WTC11 (cell line): ENCODE measurements around the gene ABCB6. TPM values are rescaled to one million over a fixed set of nuclear protein-coding genes. Genes with fewer than 3 reads are reported as not detected.

ENCODE experiments used
- ATAC-seq: fragments of 200-7000 bp; cut with Tn5 transposase; 2 replicates; pipeline ENCODE4 v1.10.0; 2021; ENCODE audit warnings: mild to moderate bottlenecking, moderate library complexity
- CTCF ChIA-PET: fragments of 300-600 bp; sonication (Branson Sonifier 250); formaldehyde crosslinking; loops from one replicate; lab custom pipeline; 2021; ENCODE audit warnings: antibody characterized with exemption; lab: Charles Lee
- POLR2A ChIA-PET: fragments of 350-600 bp; sonication (Branson Sonifier 250); formaldehyde crosslinking; loops from one replicate; lab custom pipeline; 2021; ENCODE audit warnings: antibody characterized with exemption; lab: Charles Lee
- DNase-seq: peaks from one replicate; pipeline ENCODE4 v3.0.0; 2021; ENCODE audit warnings: low spot score
- H3K27ac Mint-ChIP-seq: 2 replicates; pipeline ENCODE4 v1.8.0; 2021; ENCODE audit warnings: mixed read lengths
- H3K27me3 Mint-ChIP-seq: 2 replicates; pipeline ENCODE4 v1.8.0; 2021; ENCODE audit warnings: low read depth, mild to moderate bottlenecking, moderate library complexity, mixed read lengths
- H3K36me3 Mint-ChIP-seq: 2 replicates; pipeline ENCODE4 v1.8.0; 2021; ENCODE audit warnings: mixed read lengths
- H3K4me1 Mint-ChIP-seq: 2 replicates; pipeline ENCODE4 v1.8.0; 2022; ENCODE audit warnings: mixed read lengths
- H3K4me3 Mint-ChIP-seq: 2 replicates; pipeline ENCODE4 v1.8.0; 2021; ENCODE audit warnings: mild to moderate bottlenecking, moderate library complexity, mixed read lengths
- H3K9me3 Mint-ChIP-seq: 2 replicates; pipeline ENCODE4 v1.8.0; 2021; ENCODE audit warnings: mixed read lengths
- ATF3 ChIP-seq: sonication (generic); formaldehyde crosslinking; conservative IDR thresholded peaks from 2 replicates; pipeline ENCODE4 v1.8.1; 2022; ENCODE audit warnings: mild to moderate bottlenecking, missing genetic modification reagents
- ATF6 ChIP-seq: sonication (generic); formaldehyde crosslinking; IDR thresholded peaks from 2 replicates; pipeline ENCODE4 v1.8.1; 2023; ENCODE audit warnings: mild to moderate bottlenecking, missing genetic modification reagents
- CBFB ChIP-seq: sonication (generic); formaldehyde crosslinking; IDR thresholded peaks from 2 replicates; pipeline ENCODE4 v1.8.1; 2022; ENCODE audit warnings: mild to moderate bottlenecking, low read depth, missing genetic modification reagents
- CREB1 ChIP-seq: sonication (generic); formaldehyde crosslinking; IDR thresholded peaks from 2 replicates; pipeline ENCODE4 v1.8.0; 2023; ENCODE audit warnings: mild to moderate bottlenecking, missing genetic modification reagents
- E2F4 ChIP-seq: sonication (generic); formaldehyde crosslinking; IDR thresholded peaks from 2 replicates; pipeline ENCODE4 v1.8.1; 2022; ENCODE audit warnings: low read depth, mild to moderate bottlenecking, moderate library complexity, missing genetic modification reagents, borderline replicate concordance
- ELF4 ChIP-seq: sonication (generic); formaldehyde crosslinking; IDR thresholded peaks from 2 replicates; pipeline ENCODE4 v1.8.1; 2022; ENCODE audit warnings: low read depth, mild to moderate bottlenecking, moderate library complexity, missing genetic modification reagents
- ERG ChIP-seq: fragments of 250-450 bp; sonication (Bioruptor Pico); IDR thresholded peaks from 2 replicates; pipeline ENCODE4 v1.8.0; 2021; ENCODE audit warnings: mild to moderate bottlenecking
- FOXJ3 ChIP-seq: sonication (generic); formaldehyde crosslinking; IDR thresholded peaks from 2 replicates; pipeline ENCODE4 v1.9.0; 2021; ENCODE audit warnings: missing genetic modification reagents, mild to moderate bottlenecking, borderline replicate concordance
- FOXP1 ChIP-seq: sonication (generic); formaldehyde crosslinking; IDR thresholded peaks from 2 replicates; pipeline ENCODE4 v1.8.0; 2022; ENCODE audit warnings: missing genetic modification reagents, mild to moderate bottlenecking, moderate library complexity, borderline replicate concordance
- GRHL2 ChIP-seq: fragments of 250-450 bp; sonication (Bioruptor Pico); IDR thresholded peaks from 2 replicates; pipeline ENCODE4 v1.8.0; 2022; ENCODE audit warnings: mild to moderate bottlenecking, moderate library complexity; ENCODE audit not compliant: insufficient replicate concordance, severe bottlenecking
- GTF2I ChIP-seq: fragments of 250-450 bp; sonication (Bioruptor Pico); conservative IDR thresholded peaks from 2 replicates; pipeline ENCODE4 v1.4.0; 2021; ENCODE audit warnings: mild to moderate bottlenecking
- HMGA2 ChIP-seq: fragments of 250-450 bp; sonication (Bioruptor Pico); IDR thresholded peaks from 2 replicates; pipeline ENCODE4 v1.4.0; 2021; ENCODE audit warnings: mild to moderate bottlenecking, moderate library complexity
- IRF1 ChIP-seq: sonication (generic); formaldehyde crosslinking; IDR thresholded peaks from 2 replicates; pipeline ENCODE4 v1.8.0; 2023; ENCODE audit warnings: missing genetic modification reagents
- KAT7 ChIP-seq: sonication (generic); formaldehyde crosslinking; IDR thresholded peaks from 2 replicates; pipeline ENCODE4 v1.8.1; 2023; ENCODE audit warnings: missing genetic modification reagents, mild to moderate bottlenecking, borderline replicate concordance
- NR3C1 ChIP-seq: sonication (generic); formaldehyde crosslinking; conservative IDR thresholded peaks from 2 replicates; pipeline ENCODE4 v1.8.1; 2023; ENCODE audit warnings: low read depth, mild to moderate bottlenecking, missing genetic modification reagents
- PREB ChIP-seq: sonication (generic); formaldehyde crosslinking; IDR thresholded peaks from 2 replicates; pipeline ENCODE4 v1.8.1; 2022; ENCODE audit warnings: mild to moderate bottlenecking, missing genetic modification reagents, moderate library complexity, borderline replicate concordance
- SMAD4 ChIP-seq: sonication (generic); formaldehyde crosslinking; IDR thresholded peaks from 2 replicates; pipeline ENCODE4 v1.8.0; 2022; ENCODE audit warnings: mild to moderate bottlenecking, missing genetic modification reagents
- ZBTB21 ChIP-seq: sonication (generic); formaldehyde crosslinking; IDR thresholded peaks from 2 replicates; pipeline ENCODE4 v1.8.1; 2023; ENCODE audit warnings: mild to moderate bottlenecking, missing genetic modification reagents, borderline replicate concordance
- ZBTB43 ChIP-seq: sonication (generic); formaldehyde crosslinking; IDR thresholded peaks from 2 replicates; pipeline ENCODE4 v1.8.1; 2023; ENCODE audit warnings: mild to moderate bottlenecking, missing genetic modification reagents
- ZNF121 ChIP-seq: sonication (generic); formaldehyde crosslinking; IDR thresholded peaks from 2 replicates; pipeline ENCODE4 v1.8.0; 2023; ENCODE audit warnings: missing genetic modification reagents
- ZNF138 ChIP-seq: sonication (generic); formaldehyde crosslinking; conservative IDR thresholded peaks from 2 replicates; pipeline ENCODE4 v1.8.1; 2022; ENCODE audit warnings: mild to moderate bottlenecking, moderate library complexity, missing genetic modification reagents
- ZNF317 ChIP-seq: sonication (generic); formaldehyde crosslinking; IDR thresholded peaks from 2 replicates; pipeline ENCODE4 v1.8.1; 2023; ENCODE audit warnings: low read depth, mild to moderate bottlenecking, moderate library complexity, missing genetic modification reagents, borderline replicate concordance
- total RNA-seq: library from RNA; stranded (reverse); gene quantifications from 3 replicates; pipeline ENCODE4 v1.2.3, GENCODE V29; 2021
- TF ChIP-seq, protein P1 (sequence below): sonication (generic); formaldehyde crosslinking; IDR thresholded peaks from 2 replicates; pipeline ENCODE4 v1.8.0; 2022; ENCODE audit warnings: mild to moderate bottlenecking, missing genetic modification reagents
- TF ChIP-seq, protein P2 (sequence below): fragments of 250-450 bp; sonication (Bioruptor Pico); IDR thresholded peaks from 2 replicates; pipeline ENCODE4 v2.1.2; 2022; ENCODE audit warnings: mild to moderate bottlenecking, moderate library complexity

The ABCB6 gene
- total RNA-seq, 1 experiment from 2014 or later: 44.8 TPM

- TF ChIP-seq CREB1 (CRISPR knock-in tag) (no peak), GTF2I (CRISPR knock-in tag) (no peak), CBFB (CRISPR knock-in tag) (no peak), NR3C1 (CRISPR knock-in tag) (no peak), KAT7 (CRISPR knock-in tag) (no peak)
Measured at GRCh38 chr2:219248845-219249202, 30.1 kb upstream of the ABCB6 start (continued).

GRCh38 chr2:219247678-219248642, 29.2 kb upstream of the ABCB6 start:
- H3K36me3 Mint-ChIP-seq: peaks cover 19% of the 10 kb centered on the region; the same call in 1 of the 2 replicates
- H3K4me1 Mint-ChIP-seq: peaks cover 34% of the 10 kb centered on the region
- ATAC-seq: no peak
- POLR2A ChIA-PET: interaction anchor here (0.6 to 2.3 kb wide), 4 partner anchors 29 to 295 kb away, joined by 3 to 11 read pairs (median 6); partner anchors contain the start of gene ABCB6
- no peak overlapping the region for H3K27ac Mint-ChIP-seq
- H3K4me3 Mint-ChIP-seq: no peak overlapping the region
- peaks cover 18% of the 10 kb centered on the region for H3K27me3 Mint-ChIP-seq
- H3K9me3 Mint-ChIP-seq: no peaks in the 10 kb centered on the region
- no peak for DNase-seq
- CTCF ChIA-PET: interaction anchor here (1.2 to 3.0 kb wide), 6 partner anchors 14 to 76 kb away, joined by 3 to 25 read pairs (median 5); partner anchors contain the start of genes ANKZF1, ATG9A and DNAJB2
- TF ChIP-seq HMGA2 (CRISPR knock-in tag) (no peak), SMAD4 (CRISPR knock-in tag) (no peak), ZBTB43 (CRISPR knock-in tag) (no peak), E2F4 (CRISPR knock-in tag) (no peak), ZNF121 (CRISPR knock-in tag) (no peak), ELF4 (CRISPR knock-in tag) (no peak), FOXP1 (CRISPR knock-in tag) (no peak), PREB (CRISPR knock-in tag) (no peak), GRHL2 (CRISPR knock-in tag) (no peak), ATF3 (no peak), ZNF317 (no peak), IRF1 (CRISPR knock-in tag) (no peak), FOXJ3 (no peak), ZBTB21 (CRISPR knock-in tag) (no peak), ZNF138 (CRISPR knock-in tag) (no peak), ATF6 (CRISPR knock-in tag) (no peak), ERG (CRISPR knock-in tag) (no peak)
- TF ChIP-seq, protein P1, sequence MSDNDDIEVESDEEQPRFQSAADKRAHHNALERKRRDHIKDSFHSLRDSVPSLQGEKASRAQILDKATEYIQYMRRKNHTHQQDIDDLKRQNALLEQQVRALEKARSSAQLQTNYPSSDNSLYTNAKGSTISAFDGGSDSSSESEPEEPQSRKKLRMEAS (CRISPR knock-in tag): no peak
- TF ChIP-seq, protein P2, sequence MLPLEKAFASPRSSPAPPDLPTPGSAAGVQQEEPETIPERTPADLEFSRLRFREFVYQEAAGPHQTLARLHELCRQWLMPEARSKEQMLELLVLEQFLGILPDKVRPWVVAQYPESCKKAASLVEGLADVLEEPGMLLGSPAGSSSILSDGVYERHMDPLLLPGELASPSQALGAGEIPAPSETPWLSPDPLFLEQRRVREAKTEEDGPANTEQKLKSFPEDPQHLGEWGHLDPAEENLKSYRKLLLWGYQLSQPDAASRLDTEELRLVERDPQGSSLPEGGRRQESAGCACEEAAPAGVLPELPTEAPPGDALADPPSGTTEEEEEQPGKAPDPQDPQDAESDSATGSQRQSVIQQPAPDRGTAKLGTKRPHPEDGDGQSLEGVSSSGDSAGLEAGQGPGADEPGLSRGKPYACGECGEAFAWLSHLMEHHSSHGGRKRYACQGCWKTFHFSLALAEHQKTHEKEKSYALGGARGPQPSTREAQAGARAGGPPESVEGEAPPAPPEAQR (CRISPR knock-in tag): no peak
